Liver (tissue), 9 donors: ENCODE results near the gene NLRP2B. TPM values are rescaled to one million over a fixed set of nuclear protein-coding genes. Genes with fewer than 3 reads are reported as not detected.
"Not testable (repeated sequence)": the region's sequence is repeated elsewhere in the genome, so short reads cannot be mapped to it uniquely, and the experiment has no call there.

Experiments used
- DNase-seq: peaks from one replicate; pipeline ENCODE4 v3.0.0-alpha.2; 2017; ENCODE audit warnings: low spot score
- H3K27ac ChIP-seq, 2 donors: one replicate each; pipeline ENCODE4 v1.7.0; 2013; ENCODE audit warnings: inconsistent platforms in 2 of 2, low read length in 2 of 2, control low read depth in 1 of 2, low read depth in 1 of 2, mild to moderate bottlenecking in 1 of 2
- H3K27me3 ChIP-seq, 4 donors: one replicate each; pipeline versions ENCODE4 v1.6.1 to v1.7.0; 2013; ENCODE audit warnings: low read length in 3 of 4, inconsistent platforms in 1 of 4, mild to moderate bottlenecking in 1 of 4, moderate library complexity in 1 of 4; ENCODE audit not compliant: control insufficient read depth in 4 of 4, insufficient read depth in 4 of 4
- H3K36me3 ChIP-seq, 4 donors: one replicate each; pipeline versions ENCODE4 v1.6.1 to v1.7.0; 2013; ENCODE audit warnings: low read length in 3 of 4, mild to moderate bottlenecking in 3 of 4, low read depth in 1 of 4, moderate library complexity in 1 of 4; ENCODE audit not compliant: control insufficient read depth in 4 of 4, insufficient read depth in 3 of 4
- H3K4me1 ChIP-seq, 4 donors: one replicate each; pipeline versions ENCODE4 v1.6.1 to v1.7.0; 2013; ENCODE audit warnings: low read length in 3 of 4, mild to moderate bottlenecking in 3 of 4, moderate library complexity in 1 of 4; ENCODE audit not compliant: control insufficient read depth in 4 of 4, insufficient read depth in 4 of 4
- H3K4me3 ChIP-seq, 3 donors: one replicate each; pipeline versions ENCODE4 v1.6.1 to v1.7.0; 2013; ENCODE audit warnings: low read length in 3 of 3, control low read depth in 1 of 3, low read depth in 1 of 3, mild to moderate bottlenecking in 1 of 3
- H3K9ac ChIP-seq, 2 donors: one replicate each; pipeline ENCODE4 v1.7.0; 2013; ENCODE audit warnings: low read length in 2 of 2, mild to moderate bottlenecking in 2 of 2, moderate library complexity in 2 of 2, control low read depth in 1 of 2, low read depth in 1 of 2
- H3K9me3 ChIP-seq, 4 donors: one replicate each; pipeline versions ENCODE4 v1.6.1 to v1.7.0; 2013; ENCODE audit warnings: low read length in 3 of 4; ENCODE audit not compliant: control insufficient read depth in 4 of 4
- GABPA ChIP-seq, 2 donors: IDR thresholded peaks in 1 of 2; conservative IDR thresholded peaks in 1 of 2; 2 replicates each; pipeline ENCODE4 v1.6.1; 2016; ENCODE audit warnings: antibody characterized with exemption in 2 of 2, mild to moderate bottlenecking in 1 of 2, moderate library complexity in 1 of 2
- HNF4A ChIP-seq, 2 donors: conservative IDR thresholded peaks; 2 replicates each; pipeline ENCODE4 v1.6.1; 2016; ENCODE audit warnings: antibody characterized with exemption in 2 of 2, mild to moderate bottlenecking in 2 of 2
- HNF4G ChIP-seq: IDR thresholded peaks from 2 replicates; pipeline ENCODE4 v1.6.1; 2016; ENCODE audit warnings: antibody characterized with exemption
- JUND ChIP-seq, 2 donors: IDR thresholded peaks; 2 replicates each; pipeline ENCODE4 v1.6.1; 2016; ENCODE audit warnings: antibody characterized with exemption in 2 of 2
- NR2F2 ChIP-seq: IDR thresholded peaks from 2 replicates; pipeline ENCODE4 v1.6.1; 2016; ENCODE audit warnings: antibody characterized with exemption
- RXRA ChIP-seq, 2 donors: IDR thresholded peaks; 2 replicates each; pipeline ENCODE4 v1.6.1; 2017 to 2018; ENCODE audit warnings: antibody characterized with exemption in 2 of 2, mild to moderate bottlenecking in 1 of 2
- TAF1 ChIP-seq: conservative IDR thresholded peaks from 2 replicates; pipeline ENCODE4 v1.6.1; 2016; ENCODE audit warnings: antibody characterized with exemption, mild to moderate bottlenecking
- WGBS: extraction: QIAGEN DNeasy Blood & Tissue Kit; methylation state at CpG from one replicate; pipeline ENCODE4 v1.1.7; 2013; 5-methylcytosine and 5-hydroxymethylcytosine counted together
- polyA plus RNA-seq, 2 donors: library from polyadenylated mRNA; stranded (reverse) in 1 of 2; unstranded in 1 of 2; fragments of 200-250 nt in 1 of 2; fragments of >200 nt in 1 of 2; fragmentation: Nextera tagmentation in 1 of 2; extraction: Ambion mirVana in 1 of 2; gene quantifications; one replicate each; pipeline versions ENCODE4 v1.2.1 to v1.2.3, GENCODE V29; 2013 to 2015
- total RNA-seq, 2 donors: library from RNA; depleted of rRNA; stranded (reverse); fragments of >200 nt; gene quantifications; one replicate each; pipeline ENCODE4 v1.2.3, GENCODE V29; 2014
- TF ChIP-seq, protein P1 (sequence below): fragments of 150-350 bp; IDR thresholded peaks from 2 replicates; pipeline ENCODE4 v1.5.1; 2017; ENCODE audit warnings: improper control_type of control experiment, low read depth, low read length; ENCODE audit not compliant: missing input control
- TF ChIP-seq, protein P2 (sequence below): IDR thresholded peaks from 2 replicates; pipeline ENCODE4 v1.6.1; 2016; ENCODE audit warnings: antibody characterized with exemption, mild to moderate bottlenecking
- donor health status: healthy.
- donor health status: healthy.
- donor health status: healthy.
- donor health status: healthy.
- donor health status: healthy.

Gene NLRP2B
- total RNA-seq (not detected), polyA plus RNA-seq (under 1 TPM in 1 of 2 donors, not detected in 1; 0.19 TPM)

DNA sequence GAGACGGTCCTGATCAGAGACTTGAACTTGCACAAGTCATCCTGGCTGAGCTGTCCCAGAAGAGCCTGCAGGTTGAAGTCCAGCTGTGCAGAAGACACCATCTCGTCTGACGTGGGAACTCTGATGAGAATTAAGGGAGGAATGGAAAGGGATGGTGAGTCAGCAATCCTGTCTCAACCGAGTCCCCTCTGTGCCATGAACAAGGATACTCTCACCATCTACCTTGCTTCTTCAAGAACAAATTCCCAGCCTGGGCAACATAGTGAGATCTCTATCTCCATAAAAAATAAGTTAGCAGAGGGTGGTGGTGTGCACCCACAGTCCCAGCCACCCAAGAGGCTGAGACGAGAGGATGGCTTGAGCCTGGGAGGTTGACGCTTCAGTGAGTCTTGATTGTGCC lies at the start of gene NLRP2B:
NLRP2B (minus strand) TSS at position 101 of the 400 bp plus-strand sequence.
- TF ChIP-seq NR2F2 (no peak), RXRA (IDR thresholded peaks at IDR 0.05) (no peak), TAF1 (no peak), JUND (IDR thresholded peaks at IDR 0.05) (no peak), HNF4A (conservative IDR thresholded peaks at IDR 0.05) (no peak), GABPA (IDR thresholded peaks at IDR 0.05 in 1 of 2, conservative IDR thresholded peaks at IDR 0.05 in 1 of 2) (no peak)
- TF ChIP-seq, protein P1, sequence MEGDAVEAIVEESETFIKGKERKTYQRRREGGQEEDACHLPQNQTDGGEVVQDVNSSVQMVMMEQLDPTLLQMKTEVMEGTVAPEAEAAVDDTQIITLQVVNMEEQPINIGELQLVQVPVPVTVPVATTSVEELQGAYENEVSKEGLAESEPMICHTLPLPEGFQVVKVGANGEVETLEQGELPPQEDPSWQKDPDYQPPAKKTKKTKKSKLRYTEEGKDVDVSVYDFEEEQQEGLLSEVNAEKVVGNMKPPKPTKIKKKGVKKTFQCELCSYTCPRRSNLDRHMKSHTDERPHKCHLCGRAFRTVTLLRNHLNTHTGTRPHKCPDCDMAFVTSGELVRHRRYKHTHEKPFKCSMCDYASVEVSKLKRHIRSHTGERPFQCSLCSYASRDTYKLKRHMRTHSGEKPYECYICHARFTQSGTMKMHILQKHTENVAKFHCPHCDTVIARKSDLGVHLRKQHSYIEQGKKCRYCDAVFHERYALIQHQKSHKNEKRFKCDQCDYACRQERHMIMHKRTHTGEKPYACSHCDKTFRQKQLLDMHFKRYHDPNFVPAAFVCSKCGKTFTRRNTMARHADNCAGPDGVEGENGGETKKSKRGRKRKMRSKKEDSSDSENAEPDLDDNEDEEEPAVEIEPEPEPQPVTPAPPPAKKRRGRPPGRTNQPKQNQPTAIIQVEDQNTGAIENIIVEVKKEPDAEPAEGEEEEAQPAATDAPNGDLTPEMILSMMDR, result no peak
- 79% methylated on average over 6 of the region's 6 CpGs for WGBS
- Histone ChIP-seq H3K27me3 (no peaks in the 10 kb centered on the region), H3K9ac (no peak within 1 kb of the TSS), H3K4me3 (no peak within 1 kb of the TSS), H3K27ac (no peak within 1 kb of the TSS), H3K36me3 (no peaks in the 10 kb centered on the region), H3K4me1 (no peaks in the 10 kb centered on the region), H3K9me3 (peaks cover 0 to 2% (median 0%) of the 10 kb centered on the region in 4 donors)
- no peak for DNase-seq

DNA sequence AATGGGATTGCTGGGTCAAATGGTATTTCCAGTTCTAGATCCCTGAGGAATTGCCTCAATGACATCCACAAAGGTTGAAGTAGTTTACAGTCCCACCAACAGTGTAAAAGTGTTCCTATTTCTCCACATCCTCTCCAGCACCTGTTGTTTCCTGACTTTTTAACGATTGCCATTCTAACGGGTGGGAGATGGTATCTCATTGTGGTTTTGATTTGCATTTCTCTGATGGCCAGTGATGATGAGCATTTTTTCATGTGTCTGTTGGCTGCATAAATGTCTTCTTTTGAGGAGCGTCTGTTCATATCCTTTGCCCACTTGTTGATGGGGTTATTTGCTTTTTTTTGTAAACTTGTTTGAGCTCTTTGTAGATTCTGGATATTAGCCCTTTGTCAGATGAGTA lies 45.9 kb upstream of the NLRP2B start:
- H3K4me1 ChIP-seq, DNase-seq, H3K27ac ChIP-seq, H3K9me3 ChIP-seq, H3K36me3 ChIP-seq, H3K9ac ChIP-seq, H3K4me3 ChIP-seq, H3K27me3 ChIP-seq: not testable (repeated sequence)
- WGBS, result 94% methylated on average over 3 of the region's 3 CpGs

DNA sequence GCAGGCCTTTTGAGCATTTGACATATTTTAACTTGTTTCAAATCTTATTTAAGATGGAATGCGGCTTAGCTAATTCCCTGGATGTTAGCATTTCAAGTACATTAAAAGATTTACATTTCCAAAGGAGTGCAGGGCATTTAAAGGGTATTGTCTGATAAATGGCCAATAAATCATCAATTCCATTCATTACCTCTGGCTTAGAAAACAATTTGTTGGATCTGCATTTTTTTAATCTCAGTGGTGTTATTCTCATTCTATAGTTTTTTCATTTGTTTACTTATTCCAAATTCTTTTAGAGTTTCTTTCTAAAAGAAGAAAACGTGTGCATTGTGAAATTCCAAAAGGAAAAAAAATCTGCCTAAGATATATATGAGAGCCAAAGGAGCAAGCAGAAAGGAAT lies 1.3 kb upstream of the NLRP2B start:
- no peaks in the 10 kb centered on the region for H3K36me3 ChIP-seq
- DNase-seq, result no peak
- H3K4me3 ChIP-seq, result no peak overlapping the region
- no peaks in the 10 kb centered on the region for H3K27me3 ChIP-seq
- H3K27ac ChIP-seq, result no peak overlapping the region
- 61% methylated on average over 2 of the region's 2 CpGs for WGBS
- H3K4me1 ChIP-seq, result no peaks in the 10 kb centered on the region
- TF ChIP-seq TAF1 (no peak), GABPA (IDR thresholded peaks at IDR 0.05 in 1 of 2, conservative IDR thresholded peaks at IDR 0.05 in 1 of 2) (no peak), HNF4G (no peak)
- TF ChIP-seq, protein P1, result no peak
- TF ChIP-seq, protein P2, sequence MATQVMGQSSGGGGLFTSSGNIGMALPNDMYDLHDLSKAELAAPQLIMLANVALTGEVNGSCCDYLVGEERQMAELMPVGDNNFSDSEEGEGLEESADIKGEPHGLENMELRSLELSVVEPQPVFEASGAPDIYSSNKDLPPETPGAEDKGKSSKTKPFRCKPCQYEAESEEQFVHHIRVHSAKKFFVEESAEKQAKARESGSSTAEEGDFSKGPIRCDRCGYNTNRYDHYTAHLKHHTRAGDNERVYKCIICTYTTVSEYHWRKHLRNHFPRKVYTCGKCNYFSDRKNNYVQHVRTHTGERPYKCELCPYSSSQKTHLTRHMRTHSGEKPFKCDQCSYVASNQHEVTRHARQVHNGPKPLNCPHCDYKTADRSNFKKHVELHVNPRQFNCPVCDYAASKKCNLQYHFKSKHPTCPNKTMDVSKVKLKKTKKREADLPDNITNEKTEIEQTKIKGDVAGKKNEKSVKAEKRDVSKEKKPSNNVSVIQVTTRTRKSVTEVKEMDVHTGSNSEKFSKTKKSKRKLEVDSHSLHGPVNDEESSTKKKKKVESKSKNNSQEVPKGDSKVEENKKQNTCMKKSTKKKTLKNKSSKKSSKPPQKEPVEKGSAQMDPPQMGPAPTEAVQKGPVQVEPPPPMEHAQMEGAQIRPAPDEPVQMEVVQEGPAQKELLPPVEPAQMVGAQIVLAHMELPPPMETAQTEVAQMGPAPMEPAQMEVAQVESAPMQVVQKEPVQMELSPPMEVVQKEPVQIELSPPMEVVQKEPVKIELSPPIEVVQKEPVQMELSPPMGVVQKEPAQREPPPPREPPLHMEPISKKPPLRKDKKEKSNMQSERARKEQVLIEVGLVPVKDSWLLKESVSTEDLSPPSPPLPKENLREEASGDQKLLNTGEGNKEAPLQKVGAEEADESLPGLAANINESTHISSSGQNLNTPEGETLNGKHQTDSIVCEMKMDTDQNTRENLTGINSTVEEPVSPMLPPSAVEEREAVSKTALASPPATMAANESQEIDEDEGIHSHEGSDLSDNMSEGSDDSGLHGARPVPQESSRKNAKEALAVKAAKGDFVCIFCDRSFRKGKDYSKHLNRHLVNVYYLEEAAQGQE, result no peak
- H3K9me3 ChIP-seq, result no peaks in the 10 kb centered on the region
- H3K9ac ChIP-seq, result no peak overlapping the region
